Suprapubic skin (tissue), 3 donors: ENCODE measurements around the gene SLX4.

Experiments used
- CTCF ChIP-seq, 2 donors: fragments of 200-600 bp in 1 of 2; fragments of 450-650 bp in 1 of 2; sonication (generic) in 1 of 2; IDR thresholded peaks; one replicate each; pipeline ENCODE4 v1.5.1; 2016 to 2019; ENCODE audit warnings: antibody characterized with exemption in 2 of 2, mild to moderate bottlenecking in 1 of 2, moderate library complexity in 1 of 2
- POLR2A ChIP-seq, 2 donors: fragments of 450-650 bp; IDR thresholded peaks; one replicate each; pipeline ENCODE4 v1.6.1; 2017; ENCODE audit warnings: antibody characterized with exemption in 2 of 2, mild to moderate bottlenecking in 2 of 2, moderate library complexity in 2 of 2

GRCh38 chr16:3609895-3610697 is 1.3 kb downstream of the SLX4 start:
- TF ChIP-seq POLR2A (IDR thresholded peaks at IDR 0.05) (no peak), CTCF (IDR thresholded peaks at IDR 0.05) (no peak)
